Measurements from ENCODE around the gene WBP2NL.

The WBP2NL gene

GRCh38 chr22:42022162-42022847 is 23.7 kb downstream of the WBP2NL start:
- peak overlapping the region; percentile 34 for H3K4me2 ChIP-seq (ENCODE audit: low read depth, low read length)
- H3F3A ChIP-seq (ENCODE audit: insufficient read depth, low read length) = no peaks in the 10 kb centered on the region
- no peaks in the 10 kb centered on the region for H3K9me3 ChIP-seq (replicated peaks; ENCODE audit: insufficient read depth, low read length)
- H2AFZ ChIP-seq (ENCODE audit: low read length) = peak overlapping the region; percentile 68
- H3K79me2 ChIP-seq (ENCODE audit: low read length) = no peaks in the 10 kb centered on the region
- peak; percentile 23 for DNase-seq
- no peaks in the 10 kb centered on the region for H3K9me2 ChIP-seq (replicated peaks; ENCODE audit: insufficient read depth, low read length)
- no peak overlapping the region for H3K4me3 ChIP-seq (ENCODE audit: low read length)
- no peaks in the 10 kb centered on the region for H3K36me3 ChIP-seq (replicated peaks; ENCODE audit: insufficient read depth, low read length)
- peaks cover 12% of the 10 kb centered on the region for H3K4me1 ChIP-seq (ENCODE audit: low read length)
- no peaks in the 10 kb centered on the region for H4K20me1 ChIP-seq (ENCODE audit: insufficient read depth, low read length)
- H3K9ac ChIP-seq (ENCODE audit: low read length) = no peak overlapping the region
- TF ChIP-seq EZH2phosphoT487 (IDR thresholded peaks at IDR 0.05; ENCODE audit: low read length) (no peak), EZH2 (optimal IDR thresholded peaks at IDR 0.05; ENCODE audit: low read depth, low read length) (no peak), CTCF (IDR thresholded peaks at IDR 0.05; ENCODE audit: low read length) (no peak)
- no peaks in the 10 kb centered on the region for H3K27me3 ChIP-seq (replicated peaks; ENCODE audit: insufficient read depth, low read length)
- peak overlapping the region; percentile 10; the same call in 1 of the 2 replicates for H3K27ac ChIP-seq (ENCODE audit: low read length)

GRCh38 chr22:42025421-42025820 is 26.8 kb downstream of the WBP2NL start:
- DNase-seq = no peak
- H3K36me3 ChIP-seq (replicated peaks; ENCODE audit: insufficient read depth, low read length) = no peaks in the 10 kb centered on the region
- TF ChIP-seq EZH2 (optimal IDR thresholded peaks at IDR 0.05; ENCODE audit: low read depth, low read length) (no peak), EZH2phosphoT487 (IDR thresholded peaks at IDR 0.05; ENCODE audit: low read length) (no peak), CTCF (IDR thresholded peaks at IDR 0.05; ENCODE audit: low read length) (no peak)

GRCh38 chr22:42026705-42027104 is 28.1 kb downstream of the WBP2NL start:
- no peaks in the 10 kb centered on the region for H3K36me3 ChIP-seq (replicated peaks; ENCODE audit: insufficient read depth, low read length)
- no peak overlapping the region for H3K4me2 ChIP-seq (ENCODE audit: low read depth, low read length)
- no peak overlapping the region for H3K27ac ChIP-seq (ENCODE audit: low read length)
- peaks cover 25% of the 10 kb centered on the region for H3K4me1 ChIP-seq (ENCODE audit: low read length)
- no peaks in the 10 kb centered on the region for H3K9me3 ChIP-seq (replicated peaks; ENCODE audit: insufficient read depth, low read length)
- no peaks in the 10 kb centered on the region for H3K9me2 ChIP-seq (replicated peaks; ENCODE audit: insufficient read depth, low read length)
- no peaks in the 10 kb centered on the region for H3K79me2 ChIP-seq (ENCODE audit: low read length)
- H3K27me3 ChIP-seq (replicated peaks; ENCODE audit: insufficient read depth, low read length) = no peaks in the 10 kb centered on the region
- TF ChIP-seq EZH2 (optimal IDR thresholded peaks at IDR 0.05; ENCODE audit: low read depth, low read length) (no peak), CTCF (IDR thresholded peaks at IDR 0.05; ENCODE audit: low read length) (no peak), EZH2phosphoT487 (IDR thresholded peaks at IDR 0.05; ENCODE audit: low read length) (no peak)
- H2AFZ ChIP-seq (ENCODE audit: low read length) = no peak overlapping the region
- H3F3A ChIP-seq (ENCODE audit: insufficient read depth, low read length) = peaks cover 9% of the 10 kb centered on the region
- H4K20me1 ChIP-seq (ENCODE audit: insufficient read depth, low read length) = no peaks in the 10 kb centered on the region
- H3K9ac ChIP-seq (ENCODE audit: low read length) = no peak overlapping the region
- no peak for DNase-seq
- H3K4me3 ChIP-seq (ENCODE audit: low read length) = no peak overlapping the region

More at GRCh38 chr22:42025421-42025820, 26.8 kb downstream of the WBP2NL start:
- Histone ChIP-seq H3K9ac (ENCODE audit: low read length) (no peak overlapping the region), H3K27ac (ENCODE audit: low read length) (no peak overlapping the region), H3K9me3 (replicated peaks; ENCODE audit: insufficient read depth, low read length) (no peaks in the 10 kb centered on the region), H3K79me2 (ENCODE audit: low read length) (no peaks in the 10 kb centered on the region), H3K4me3 (ENCODE audit: low read length) (no peak overlapping the region), H2AFZ (ENCODE audit: low read length) (no peak overlapping the region), H3K4me2 (ENCODE audit: low read depth, low read length) (no peak overlapping the region), H3F3A (ENCODE audit: insufficient read depth, low read length) (no peaks in the 10 kb centered on the region), H3K9me2 (replicated peaks; ENCODE audit: insufficient read depth, low read length) (no peaks in the 10 kb centered on the region), H4K20me1 (ENCODE audit: insufficient read depth, low read length) (no peaks in the 10 kb centered on the region), H3K4me1 (ENCODE audit: low read length) (peaks cover 14% of the 10 kb centered on the region), H3K27me3 (replicated peaks; ENCODE audit: insufficient read depth, low read length) (no peaks in the 10 kb centered on the region)
